ENCODE data around the gene SULT1C3. TPM values are rescaled to one million over a fixed set of nuclear protein-coding genes. Genes with fewer than 3 reads are reported as not detected.

Gene SULT1C3
- total RNA-seq, 4 donors from 2014 or later = not detected

DNA sequence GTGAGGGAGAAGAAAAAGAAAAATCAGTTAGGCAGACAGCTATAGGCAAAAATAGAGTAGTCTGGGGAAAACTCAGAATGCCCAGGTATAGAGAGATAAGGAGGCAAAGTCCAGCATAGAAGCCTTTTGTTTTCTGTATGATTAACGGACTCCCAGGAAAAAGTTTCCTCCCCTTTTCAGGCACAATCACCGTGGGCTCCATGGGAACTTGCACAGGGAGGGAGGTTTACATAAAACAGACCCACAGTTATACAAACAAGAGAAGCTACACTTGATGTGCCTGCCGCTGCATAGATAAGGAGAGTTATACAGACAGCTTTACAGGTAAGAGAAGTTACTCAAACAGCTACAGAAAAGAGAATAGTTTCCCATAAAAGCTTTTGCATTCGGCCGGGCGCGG lies 39.2 kb upstream of the SULT1C3 start:
- 84% methylated on average over 7 of the region's 7 CpGs for whole genome bisulfite sequencing
- Histone ChIP-seq H3K4me1 (no peaks in the 10 kb centered on the region), H3K9me3 (peaks cover 0 to 12% (median 7%) of the 10 kb centered on the region in 4 donors), H3K4me3 (no peak overlapping the region), H3K27me3 (no peaks in the 10 kb centered on the region), H3K27ac (replicated peaks in 1 of 4) (no peak overlapping the region), H3K36me3 (no peaks in the 10 kb centered on the region)
- no peak for DNase-seq (ENCODE audit: extremely low spot score)
- intact Hi-C loops (cut with DNase I) = no loop called here
- no peak for TF ChIP-seq EP300 (IDR thresholded peaks at IDR 0.05)
- no peak for TF ChIP-seq POLR2A (IDR thresholded peaks at IDR 0.05; ENCODE audit: low read depth)
- no peak for TF ChIP-seq CTCF (IDR thresholded peaks at IDR 0.05)
- TF ChIP-seq POLR2AphosphoS5 (IDR thresholded peaks at IDR 0.05) = no peak

DNA sequence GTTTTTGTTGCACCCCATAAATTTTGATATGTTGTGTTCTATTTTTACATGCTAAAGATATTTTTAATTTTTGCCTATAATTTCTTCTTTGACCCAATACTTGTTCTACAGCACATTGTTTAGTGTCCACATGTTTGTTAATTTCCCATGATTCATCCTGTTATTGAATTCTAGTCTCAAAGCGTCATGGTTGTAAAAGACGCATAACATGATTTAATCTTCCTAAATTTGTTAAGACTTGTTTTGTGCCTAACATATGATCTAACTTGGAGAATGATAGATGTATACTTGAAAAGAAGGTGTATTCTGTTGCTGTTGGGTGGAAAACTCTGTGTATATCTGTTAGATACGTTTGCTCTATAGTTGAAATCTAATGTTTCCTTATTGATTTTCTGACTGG lies 27.1 kb upstream of the SULT1C3 start:
- intact Hi-C loops (cut with DNase I) = no loop called here
- WGBS = 86% methylated on average over 3 of the region's 3 CpGs

DNA sequence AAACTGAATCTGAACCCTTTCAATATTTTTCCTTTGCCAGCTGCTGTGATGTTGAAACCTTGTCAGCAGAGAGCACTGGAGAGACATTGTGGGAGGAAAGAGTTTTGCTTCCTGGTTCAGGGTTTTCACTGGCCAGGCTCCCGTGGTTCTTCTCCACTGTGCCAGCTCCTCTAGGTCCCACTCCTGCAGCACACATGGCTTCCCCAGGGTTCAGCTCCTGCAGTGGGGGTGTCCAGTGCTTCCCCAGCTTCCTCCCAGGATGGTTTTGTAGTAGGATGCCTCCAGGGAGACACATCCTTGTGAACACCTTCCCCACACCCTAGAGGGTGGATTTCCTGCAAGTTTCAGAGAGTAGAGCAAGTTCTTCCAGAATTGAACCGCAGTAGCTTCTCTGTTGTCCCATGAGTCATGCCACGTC lies 24.0 kb upstream of the SULT1C3 start:
- no peaks in the 10 kb centered on the region for H3K36me3 ChIP-seq
- H3K4me1 ChIP-seq = no peaks in the 10 kb centered on the region
- 47% methylated on average over 3 of the region's 3 CpGs for WGBS
- TF ChIP-seq POLR2A (IDR thresholded peaks at IDR 0.05; ENCODE audit: low read depth) (no peak), EP300 (IDR thresholded peaks at IDR 0.05) (no peak), POLR2AphosphoS5 (IDR thresholded peaks at IDR 0.05) (no peak), CTCF (IDR thresholded peaks at IDR 0.05) (no peak)
- H3K27ac ChIP-seq (replicated peaks in 1 of 4) = no peak overlapping the region
- H3K27me3 ChIP-seq = no peaks in the 10 kb centered on the region
- H3K4me3 ChIP-seq = no peak overlapping the region
- intact Hi-C loops (cut with DNase I) = no loop called here
- DNase-seq (ENCODE audit: extremely low spot score) = peak; percentile 81
- H3K9me3 ChIP-seq = peaks cover 0 to 3% (median 0%) of the 10 kb centered on the region in 4 donors

More for the DNA sequence above, 27.1 kb upstream of the SULT1C3 start:
- no peak overlapping the region for H3K27ac ChIP-seq (replicated peaks in 1 of 4)
- H3K4me1 ChIP-seq = no peaks in the 10 kb centered on the region
- no peaks in the 10 kb centered on the region for H3K36me3 ChIP-seq
- H3K4me3 ChIP-seq = no peak overlapping the region
- TF ChIP-seq EP300 (IDR thresholded peaks at IDR 0.05) = no peak
- TF ChIP-seq POLR2A (IDR thresholded peaks at IDR 0.05; ENCODE audit: low read depth) = no peak
- TF ChIP-seq CTCF (IDR thresholded peaks at IDR 0.05) = no peak
- no peak for TF ChIP-seq POLR2AphosphoS5 (IDR thresholded peaks at IDR 0.05)
- peaks cover 0 to 24% (median 13%) of the 10 kb centered on the region in 4 donors for H3K9me3 ChIP-seq
- DNase-seq (ENCODE audit: extremely low spot score) = no peak
- H3K27me3 ChIP-seq = no peaks in the 10 kb centered on the region

- Histone ChIP-seq H3K27ac (replicated peaks in 1 of 4) (no peak overlapping the region), H3K4me3 (no peak overlapping the region), H3K36me3 (no peaks in the 10 kb centered on the region), H3K27me3 (no peaks in the 10 kb centered on the region), H3K9me3 (no peaks in the 10 kb centered on the region), H3K4me1 (peaks cover 0 to 5% (median 0%) of the 10 kb centered on the region in 4 donors)
- no peak for TF ChIP-seq CTCF (IDR thresholded peaks at IDR 0.05)
- no peak for TF ChIP-seq EP300 (IDR thresholded peaks at IDR 0.05)
- no peak for TF ChIP-seq POLR2AphosphoS5 (IDR thresholded peaks at IDR 0.05)
- no peak for TF ChIP-seq POLR2A (IDR thresholded peaks at IDR 0.05; ENCODE audit: low read depth)
- WGBS = 92% methylated on average over 2 of the region's 2 CpGs
- peak; percentile 79 for DNase-seq (ENCODE audit: extremely low spot score)
- intact Hi-C loops (cut with DNase I) = no loop called here
These were observed 22.6 kb upstream of the SULT1C3 start for GRCh38 chr2:108217211-108217610.

GRCh38 chr2:108219688-108220087 lies 20.1 kb upstream of the SULT1C3 start:
- DNase-seq (ENCODE audit: extremely low spot score) = no peak
- Histone ChIP-seq H3K9me3 (peaks cover 0 to 14% (median 10%) of the 10 kb centered on the region in 4 donors), H3K27me3 (no peaks in the 10 kb centered on the region), H3K4me1 (peaks cover 0 to 5% (median 0%) of the 10 kb centered on the region in 4 donors), H3K36me3 (no peaks in the 10 kb centered on the region), H3K4me3 (no peak overlapping the region), H3K27ac (replicated peaks in 1 of 4) (no peak overlapping the region)
- whole genome bisulfite sequencing = 43% methylated on average over 3 of the region's 3 CpGs
- intact Hi-C loops (cut with DNase I) = no loop called here
- no peak for TF ChIP-seq EP300 (IDR thresholded peaks at IDR 0.05)
- TF ChIP-seq POLR2AphosphoS5 (IDR thresholded peaks at IDR 0.05) = no peak
- TF ChIP-seq POLR2A (IDR thresholded peaks at IDR 0.05; ENCODE audit: low read depth) = no peak
- TF ChIP-seq CTCF (IDR thresholded peaks at IDR 0.05) = no peak

Data from esophagus muscularis mucosa (tissue), 4 donors.